Spinal cord (tissue), 10 donors: ENCODE results near the gene TWNK. TPM values are rescaled to one million over a fixed set of nuclear protein-coding genes. Genes with fewer than 3 reads are reported as not detected.
"Not testable (repeated sequence)": the region's sequence is repeated elsewhere in the genome, so short reads cannot be mapped to it uniquely, and the experiment has no call there.

Experiments used
- DNase-seq, 6 donors: peaks; one replicate each; pipeline versions ENCODE4 v3.0.0 to v3.0.0-alpha.2; 2013 to 2015; ENCODE audit warnings: low spot score in 6 of 6, low read depth in 4 of 6
- H3K27ac ChIP-seq: one replicate; pipeline ENCODE4 v1.5.1; 2013; ENCODE audit warnings: low read depth, low read length, control low read depth
- H3K27me3 ChIP-seq: one replicate; pipeline ENCODE4 v1.6.1; 2013; ENCODE audit warnings: low read length; ENCODE audit not compliant: control insufficient read depth, insufficient read depth
- H3K36me3 ChIP-seq: one replicate; pipeline ENCODE4 v1.6.1; 2013; ENCODE audit warnings: low read length; ENCODE audit not compliant: control insufficient read depth, insufficient read depth
- H3K4me1 ChIP-seq: one replicate; pipeline ENCODE4 v1.6.1; 2013; ENCODE audit warnings: low read length; ENCODE audit not compliant: control insufficient read depth, insufficient read depth
- H3K4me3 ChIP-seq: one replicate; pipeline ENCODE4 v1.5.1; 2013; ENCODE audit warnings: low read depth, low read length, control low read depth
- H3K9me3 ChIP-seq: one replicate; pipeline ENCODE4 v1.6.1; 2013; ENCODE audit warnings: low read length; ENCODE audit not compliant: control insufficient read depth, insufficient read depth
- WGBS: methylation state at CpG from one replicate; pipeline ENCODE4 v1.1.5; 2013; ENCODE audit warnings: missing lambda C conversion rate; ENCODE audit not compliant: insufficient coverage; 5-methylcytosine and 5-hydroxymethylcytosine counted together
- polyA plus RNA-seq, 2 donors: library from polyadenylated mRNA; unstranded; fragments of 120-200 nt; gene quantifications; one replicate each; pipeline ENCODE4 v1.2.1, GENCODE V29; 2013; ENCODE audit not compliant: insufficient read length in 2 of 2
- total RNA-seq, 2 donors: library from RNA; depleted of rRNA in 1 of 2; stranded (reverse); fragments of 120-200 nt in 1 of 2; fragments of >200 nt in 1 of 2; gene quantifications; one replicate each; pipeline versions ENCODE4 v1.2.3 to v1.2.4, GENCODE V29; 2013 to 2014
- donor health status: healthy.

Gene TWNK
- total and polyA plus RNA-seq, 4 donors = 4.8 to 10.2 (median 7.5) TPM

- Histone ChIP-seq H3K36me3 (peaks cover 40% of the 10 kb centered on the region), H3K4me1 (peaks cover 44% of the 10 kb centered on the region)
- H3K27ac ChIP-seq, DNase-seq, H3K9me3 ChIP-seq, H3K4me3 ChIP-seq, H3K27me3 ChIP-seq: not testable (repeated sequence)
- WGBS = 95% methylated on average over 3 of the region's 4 CpGs
Observed at GRCh38 chr10:101034404-101034803, 47.1 kb downstream of the TWNK start.

DNA sequence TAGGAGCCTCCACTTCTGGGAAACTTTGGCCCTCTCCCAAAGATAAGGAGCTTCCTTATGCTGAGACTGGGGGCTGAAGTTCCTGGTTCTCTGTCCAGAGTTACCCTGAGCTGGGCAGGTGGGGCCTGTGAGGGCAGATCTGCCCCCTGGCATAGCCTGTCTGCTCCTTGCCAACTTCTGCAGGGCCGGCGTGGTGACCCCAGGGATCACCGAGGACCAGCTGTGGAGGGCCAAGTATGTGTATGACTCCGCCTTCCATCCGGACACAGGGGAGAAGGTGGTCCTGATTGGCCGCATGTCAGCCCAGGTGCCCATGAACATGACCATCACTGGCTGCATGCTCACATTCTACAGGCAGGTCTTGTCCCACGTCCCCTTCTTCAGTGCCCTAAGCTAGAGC, 48.0 kb downstream of the TWNK start:
- no peak for DNase-seq
- H3K27me3 ChIP-seq = peaks cover 2% of the 10 kb centered on the region
- peaks cover 44% of the 10 kb centered on the region for H3K4me1 ChIP-seq
- no peak overlapping the region for H3K27ac ChIP-seq
- peaks cover 42% of the 10 kb centered on the region for H3K36me3 ChIP-seq
- no peaks in the 10 kb centered on the region for H3K9me3 ChIP-seq
- no peak overlapping the region for H3K4me3 ChIP-seq
- WGBS = 78% methylated on average over 7 of the region's 7 CpGs

DNA sequence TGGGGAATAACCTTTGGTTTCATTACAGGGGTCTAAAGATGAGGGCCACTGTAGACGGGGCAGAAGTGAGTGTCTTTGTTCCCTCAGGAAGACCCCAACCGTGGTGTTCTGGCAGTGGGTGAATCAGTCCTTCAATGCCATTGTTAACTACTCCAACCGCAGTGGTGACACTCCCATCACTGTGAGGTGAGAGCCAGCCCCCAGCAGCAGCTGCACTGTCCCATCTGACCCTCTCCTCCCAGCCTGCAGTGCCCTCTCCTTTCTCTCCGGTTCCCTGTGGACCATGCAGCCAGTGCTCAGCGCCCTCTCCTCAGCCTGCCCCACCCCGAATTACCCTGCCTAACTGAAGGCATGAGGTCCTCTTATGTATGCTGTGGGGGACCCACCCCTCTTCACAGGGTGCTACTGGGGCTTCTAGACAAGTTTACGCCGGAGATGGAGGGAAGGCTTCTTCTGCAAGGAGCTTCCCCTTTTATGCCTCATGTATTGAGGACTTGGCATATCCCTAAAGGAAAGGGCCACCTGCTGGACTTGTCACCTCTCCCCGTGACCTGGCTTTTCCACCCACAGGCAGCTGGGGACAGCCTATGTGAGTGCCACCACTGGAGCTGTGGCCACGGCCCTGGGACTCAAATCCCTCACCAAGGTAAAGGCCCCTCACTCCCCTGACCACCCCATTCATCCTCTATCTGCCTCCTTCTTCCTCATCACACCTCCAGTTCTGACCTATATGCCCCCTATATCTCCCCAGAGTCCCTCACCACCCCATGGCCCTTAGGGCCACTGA, 48.8 kb downstream of the TWNK start:
- no peak overlapping the region for H3K27ac ChIP-seq
- WGBS = 70% methylated on average over 7 of the region's 10 CpGs
- H3K4me3 ChIP-seq = no peak overlapping the region
- H3K4me1 ChIP-seq = peaks cover 43% of the 10 kb centered on the region
- H3K36me3 ChIP-seq = peaks cover 44% of the 10 kb centered on the region
- no peaks in the 10 kb centered on the region for H3K9me3 ChIP-seq
- no peaks in the 10 kb centered on the region for H3K27me3 ChIP-seq
- DNase-seq = no peak

DNA sequence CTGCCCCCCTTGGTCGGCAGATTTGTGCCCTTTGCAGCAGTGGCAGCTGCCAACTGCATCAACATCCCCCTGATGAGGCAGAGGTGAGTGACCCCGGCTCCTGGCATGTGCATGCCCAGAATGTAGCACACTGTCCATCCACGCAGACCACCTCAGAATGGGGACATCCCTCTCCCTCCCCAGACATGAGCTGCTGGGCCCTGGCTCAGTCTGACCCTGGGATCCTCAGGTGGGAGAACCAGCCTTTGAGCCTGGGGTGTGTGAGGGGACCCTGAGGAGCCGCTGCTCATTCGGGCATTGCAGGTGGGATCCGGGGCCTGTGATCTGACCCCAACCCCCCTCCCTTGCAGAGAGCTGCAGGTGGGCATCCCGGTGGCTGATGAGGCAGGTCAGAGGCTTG, 49.4 kb downstream of the TWNK start:
- DNase-seq = no peak
- no peak overlapping the region for H3K27ac ChIP-seq
- H3K9me3 ChIP-seq = no peaks in the 10 kb centered on the region
- H3K36me3 ChIP-seq = peaks cover 44% of the 10 kb centered on the region
- H3K27me3 ChIP-seq = no peaks in the 10 kb centered on the region
- peaks cover 43% of the 10 kb centered on the region for H3K4me1 ChIP-seq
- no peak overlapping the region for H3K4me3 ChIP-seq
- WGBS = 87% methylated on average over 4 of the region's 7 CpGs

- 17% methylated on average over 4 of the region's 5 CpGs for WGBS
- DNase-seq = no peak
- peaks cover 44% of the 10 kb centered on the region for H3K36me3 ChIP-seq
- no peaks in the 10 kb centered on the region for H3K9me3 ChIP-seq
- peaks cover 40% of the 10 kb centered on the region for H3K4me1 ChIP-seq
- no peaks in the 10 kb centered on the region for H3K27me3 ChIP-seq
- no peak overlapping the region for H3K4me3 ChIP-seq
- H3K27ac ChIP-seq = no peak overlapping the region
Observed at GRCh38 chr10:101038484-101038883, 51.1 kb downstream of the TWNK start.

DNA sequence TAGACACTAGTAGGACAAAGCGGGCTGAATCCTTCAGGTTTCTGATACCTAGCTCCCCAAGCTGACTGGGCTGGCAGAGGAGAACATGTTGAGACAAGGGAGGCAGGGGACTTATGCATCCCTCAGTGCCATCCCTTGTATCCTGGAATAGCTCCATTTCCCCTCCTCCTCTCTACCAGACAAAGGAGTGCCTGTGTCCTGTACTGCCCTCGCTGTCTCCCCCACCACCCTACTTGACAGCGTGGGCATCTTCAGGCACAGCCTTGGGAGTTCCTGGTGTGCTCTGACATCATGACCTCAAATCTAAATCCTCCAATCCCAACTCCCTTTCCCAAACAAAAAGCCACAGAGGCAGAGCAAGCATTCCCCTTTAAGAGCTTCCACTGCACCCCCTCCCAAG, 52.7 kb downstream of the TWNK start:
- H3K36me3 ChIP-seq = peaks cover 44% of the 10 kb centered on the region
- peaks cover 40% of the 10 kb centered on the region for H3K4me1 ChIP-seq
- H3K9me3 ChIP-seq = no peaks in the 10 kb centered on the region
- H3K27ac ChIP-seq = no peak overlapping the region
- 68% methylated on average over 3 of the region's 3 CpGs for WGBS
- H3K4me3 ChIP-seq = no peak overlapping the region
- H3K27me3 ChIP-seq = peaks cover 3% of the 10 kb centered on the region
- peak in 1 of 6 donors; percentile 19 for DNase-seq

DNA sequence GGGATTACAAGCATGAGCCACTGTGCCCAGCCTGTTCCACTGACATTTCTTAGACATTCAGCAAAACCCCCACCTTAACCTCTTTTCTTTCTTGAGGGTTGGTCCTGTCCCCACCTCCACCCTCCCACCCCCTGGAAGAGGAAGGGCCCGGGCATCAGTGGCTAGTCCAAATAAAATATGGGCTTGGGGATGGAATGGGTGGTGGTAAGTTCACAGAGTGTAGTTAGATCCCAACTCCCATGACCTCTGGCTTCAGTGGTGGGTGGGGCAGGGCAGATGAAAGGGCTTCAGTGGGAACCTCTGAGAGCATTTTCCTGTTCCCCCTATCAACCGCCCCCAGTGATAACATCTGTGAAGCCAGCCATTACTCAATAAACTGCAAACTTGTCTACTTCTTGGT, 53.5 kb downstream of the TWNK start:
- 0% methylated on average over 1 of the region's 2 CpGs for WGBS
- H3K4me1 ChIP-seq = peaks cover 40% of the 10 kb centered on the region
- H3K9me3 ChIP-seq = no peaks in the 10 kb centered on the region
- peaks cover 8% of the 10 kb centered on the region for H3K27me3 ChIP-seq
- H3K36me3 ChIP-seq = peaks cover 37% of the 10 kb centered on the region
- no peak for DNase-seq
- no peak overlapping the region for H3K4me3 ChIP-seq
- H3K27ac ChIP-seq = no peak overlapping the region

DNA sequence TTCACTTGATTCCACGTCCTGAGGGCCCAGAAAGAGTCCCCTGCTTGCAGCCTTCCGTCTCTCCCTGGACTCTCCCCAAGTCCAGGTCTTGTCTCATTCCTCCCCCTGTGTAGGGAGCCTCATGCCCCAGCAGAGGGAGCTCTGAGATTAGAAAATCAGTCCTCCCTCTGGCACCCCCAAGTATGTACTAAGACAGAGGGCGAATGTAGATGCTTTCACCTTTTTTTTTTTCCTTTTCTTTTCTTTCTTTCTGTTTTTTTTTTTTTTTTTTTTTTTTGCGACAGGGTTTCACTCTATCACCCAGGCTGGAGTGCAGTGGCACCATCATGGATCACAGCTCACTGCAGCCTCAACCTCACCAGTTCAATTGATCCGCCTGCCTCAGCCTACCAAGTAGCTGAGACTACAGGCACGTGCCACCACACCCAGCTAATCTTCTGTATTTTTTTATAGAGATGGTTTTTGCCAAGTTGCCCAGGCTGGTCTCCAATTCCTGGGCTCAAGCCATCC, 54.0 kb downstream of the TWNK start:
- Histone ChIP-seq H3K36me3 (peaks cover 32% of the 10 kb centered on the region), H3K27ac (no peak overlapping the region), H3K4me1 (peaks cover 40% of the 10 kb centered on the region), H3K9me3 (no peaks in the 10 kb centered on the region), H3K27me3 (peaks cover 12% of the 10 kb centered on the region), H3K4me3 (no peak overlapping the region)
- WGBS = 33% methylated on average over 3 of the region's 6 CpGs
- peak in 3 of 6 donors; percentile 67 to 95 (median 94) for DNase-seq

GRCh38 chr10:101042118-101042517, 54.8 kb downstream of the TWNK start:
- peaks cover 20% of the 10 kb centered on the region for H3K27me3 ChIP-seq
- DNase-seq = no peak
- 91% methylated on average over 3 of the region's 4 CpGs for WGBS
- no peaks in the 10 kb centered on the region for H3K9me3 ChIP-seq
- H3K36me3 ChIP-seq = peaks cover 24% of the 10 kb centered on the region
- peak overlapping the region; percentile 76 for H3K4me3 ChIP-seq
- H3K27ac ChIP-seq = peak overlapping the region; percentile 94
- H3K4me1 ChIP-seq = peaks cover 45% of the 10 kb centered on the region
